Endometrial microvascular endothelial cells (primary cell): Measurements from ENCODE around the gene PSPH. TPM values are rescaled to one million over a fixed set of nuclear protein-coding genes. Genes with fewer than 3 reads are reported as not detected.

Experiments used
- in situ Hi-C: cut with HindIII; loops from 2 replicates; pipeline ENCODE4 v1.10.0; 2017; ENCODE audit warnings: low sequenced_read_pairs, low pct_unique_long_range_greater_than_20kb; ENCODE audit errors: inconsistent ontology term
- total RNA-seq: library from RNA; depleted of rRNA; stranded (reverse); fragments of >200 nt; gene quantifications from one replicate; pipeline ENCODE4 v1.2.3, GENCODE V29; 2015; ENCODE audit errors: inconsistent ontology term

The PSPH gene
- total RNA-seq, 1 donor from 2014 or later = 61.0 TPM

DNA sequence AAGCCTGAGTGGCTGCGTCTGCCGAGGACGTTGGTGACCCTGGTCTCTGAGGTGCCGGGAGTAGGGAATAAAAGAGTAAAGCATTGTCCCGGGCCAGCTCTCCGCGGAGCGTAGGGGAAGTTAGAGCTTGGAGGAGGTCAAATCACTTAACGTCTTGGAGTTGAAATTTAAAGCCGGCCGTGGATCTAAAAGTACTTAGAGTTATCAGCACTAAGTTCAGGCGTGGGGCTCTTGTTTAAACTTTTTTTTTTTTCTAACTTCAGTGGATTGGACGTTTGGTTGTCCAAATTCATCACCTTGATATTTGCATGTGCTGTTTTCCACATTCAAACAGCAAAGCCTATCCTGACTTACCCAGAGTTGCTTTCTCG, 86.2 kb downstream of the PSPH start:
- in situ Hi-C loops = no loop called here

DNA sequence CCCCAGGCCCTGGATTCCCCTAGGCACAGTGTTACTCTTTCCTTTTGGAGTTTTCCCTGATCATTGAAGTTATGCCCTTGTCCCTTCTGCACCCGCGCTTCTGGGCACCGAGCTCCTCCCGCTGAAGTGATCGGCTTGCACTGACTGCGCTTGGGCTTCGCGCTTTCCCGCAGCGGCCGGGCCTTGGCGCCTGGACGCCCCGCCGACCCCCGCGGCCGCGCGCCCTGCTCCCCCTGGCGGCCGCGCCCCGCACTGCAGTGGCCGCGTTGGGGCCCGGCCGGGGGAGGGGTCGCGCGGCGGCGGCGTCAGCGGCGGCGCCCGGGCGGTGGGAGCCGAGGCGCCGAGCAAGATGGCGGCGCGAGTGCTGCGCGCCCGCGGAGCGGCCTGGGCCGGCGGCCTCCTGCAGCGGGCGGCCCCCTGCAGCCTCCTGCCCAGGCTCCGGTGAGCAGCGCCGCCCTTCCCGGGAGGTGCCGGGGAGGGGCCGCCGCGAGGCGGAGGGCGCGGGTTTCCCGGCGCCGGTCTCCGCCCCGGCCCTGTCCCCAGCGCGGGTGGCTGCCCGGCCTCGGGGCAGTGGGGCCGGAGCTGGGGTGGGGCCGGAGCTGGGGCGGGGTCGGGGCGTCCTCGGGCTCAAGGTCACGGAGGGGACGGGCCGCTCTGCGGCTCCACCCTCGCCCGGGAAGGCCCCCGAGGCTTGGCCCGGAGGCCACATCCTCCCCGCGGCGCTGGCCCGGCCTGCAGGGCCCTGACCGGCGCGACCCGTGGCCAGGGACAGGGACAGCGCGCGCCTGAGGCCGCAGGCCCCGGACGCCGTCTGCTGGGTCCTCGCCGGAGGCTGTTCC, 86.8 kb downstream of the PSPH start, which contains the start of gene NIPSNAP2:
Gene NIPSNAP2 (plus strand): TSS at position 325 of the 839 bp plus-strand sequence. CDS start 25 bp downstream, at position 350.
- in situ Hi-C loops = no loop called here

DNA sequence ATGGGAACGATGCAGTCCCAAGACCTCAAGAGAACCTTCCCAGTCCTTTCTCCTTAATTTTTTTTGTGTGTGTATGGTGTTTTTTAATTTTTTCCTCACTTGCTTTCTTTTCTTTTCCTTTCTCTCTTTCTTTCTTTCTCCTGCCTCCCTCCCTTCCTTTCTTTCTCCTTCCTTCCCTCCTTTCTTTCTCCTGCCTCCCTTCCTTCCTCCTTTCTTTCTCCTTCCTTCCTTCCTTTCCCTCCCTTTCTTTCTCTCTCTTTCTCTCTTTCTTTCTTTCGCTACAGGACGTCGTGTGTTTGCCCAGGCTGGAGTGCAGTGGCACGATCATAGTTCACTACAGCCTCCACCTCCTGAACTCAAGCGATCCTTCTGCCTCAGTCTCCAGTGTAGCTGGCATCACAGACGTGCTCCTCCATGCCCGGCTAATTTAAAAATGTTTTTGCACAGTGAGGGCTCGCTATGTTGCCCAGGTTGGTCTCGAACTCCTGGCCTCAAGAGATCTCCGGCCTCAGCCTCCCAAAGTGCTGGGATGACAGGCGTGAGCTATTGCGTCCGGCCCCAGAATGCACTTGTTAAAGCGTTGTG, 87.6 kb downstream of the PSPH start:
- in situ Hi-C loops = no loop called here

DNA sequence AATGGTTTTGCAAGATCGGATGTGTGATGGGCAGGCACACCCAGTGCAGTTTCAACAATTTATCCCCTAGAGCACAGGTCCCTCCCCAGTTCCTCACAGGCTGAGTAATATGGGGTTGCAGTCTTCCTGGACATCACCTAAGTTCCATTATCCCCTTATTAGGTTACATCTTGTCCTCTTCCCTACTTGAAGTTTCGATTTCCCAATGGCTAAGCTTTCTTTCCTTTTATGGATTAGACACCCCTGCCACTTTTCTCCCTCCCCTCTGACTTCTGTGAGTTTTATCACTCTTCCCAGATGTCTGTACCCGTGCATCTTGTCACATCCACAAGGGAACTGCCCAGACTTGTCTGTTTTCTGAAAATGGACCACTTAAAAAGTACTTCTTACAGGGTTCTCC, 89.2 kb downstream of the PSPH start:
- in situ Hi-C loops = no loop called here

Other genes starting within 250 kb of the PSPH start
- not detected for gene SEPTIN14, start 188.7 kb downstream of the PSPH start, total RNA-seq
- gene ZNF713, start 164.0 kb downstream of the PSPH start, total RNA-seq = 1.7 TPM
- gene MRPS17, start 99.6 kb downstream of the PSPH start, total RNA-seq = 7.1 TPM
- 54.8 TPM for gene NIPSNAP2, start 86.9 kb downstream of the PSPH start, total RNA-seq
- 196 TPM for gene CCT6A, start 321 bp upstream of the PSPH start, total RNA-seq
- gene SUMF2, start 12.8 kb upstream of the PSPH start, total RNA-seq = 120 TPM
- gene PHKG1, start 41.5 kb upstream of the PSPH start, total RNA-seq = not detected
- 433 TPM for gene CHCHD2, start 55.0 kb upstream of the PSPH start, total RNA-seq
- gene NUPR2, start 65.0 kb upstream of the PSPH start, total RNA-seq = not detected